Activated naive CD8-positive, alpha-beta T cell treated with anti-CD3 and anti-CD28 coated beads for 36 hours (primary cell): ENCODE results near the gene MBD3L5. TPM values are rescaled to one million over a fixed set of nuclear protein-coding genes. Genes with fewer than 3 reads are reported as not detected.
"Not testable (repeated sequence)": the region's sequence is repeated elsewhere in the genome, so short reads cannot be mapped to it uniquely, and the experiment has no call there.

ENCODE experiments used
- DNase-seq: peaks from one replicate; pipeline ENCODE4 v3.0.0; 2021
- H3K27ac Mint-ChIP-seq: one replicate; pipeline ENCODE4 v1.8.0; 2022; ENCODE audit warnings: mild to moderate bottlenecking, moderate library complexity, mixed read lengths
- H3K27me3 Mint-ChIP-seq: one replicate; pipeline ENCODE4 v1.8.0; 2022; ENCODE audit warnings: mild to moderate bottlenecking, mixed read lengths
- H3K36me3 Mint-ChIP-seq: one replicate; pipeline ENCODE4 v1.8.0; 2021; ENCODE audit warnings: mild to moderate bottlenecking, mixed read lengths
- H3K4me1 Mint-ChIP-seq: one replicate; pipeline ENCODE4 v1.8.0; 2021; ENCODE audit warnings: mixed read lengths
- H3K4me3 Mint-ChIP-seq: one replicate; pipeline ENCODE4 v1.8.0; 2022; ENCODE audit warnings: mild to moderate bottlenecking, moderate library complexity, mixed read lengths
- H3K9me3 Mint-ChIP-seq: one replicate; pipeline ENCODE4 v1.8.0; 2022; ENCODE audit warnings: mixed read lengths
- total RNA-seq, 2 experiments: library from RNA; stranded (reverse); gene quantifications; one replicate each; pipeline ENCODE4 v1.2.3, GENCODE V29; 2021

The MBD3L5 gene
- total RNA-seq = not detected

- not testable (repeated sequence) for H3K9me3 Mint-ChIP-seq, H3K27ac Mint-ChIP-seq, H3K36me3 Mint-ChIP-seq, H3K27me3 Mint-ChIP-seq, H3K4me3 Mint-ChIP-seq, DNase-seq, H3K4me1 Mint-ChIP-seq
Observed at GRCh38 chr19:7030278-7030677, at the start of gene MBD3L5. TSS of gene MBD3L5 (plus strand) at chr19:7030578. CDS start at chr19:7030612, 34 bp downstream.

GRCh38 chr19:6983448-6983847, 46.9 kb upstream of the MBD3L5 start:
- Mint-ChIP-seq H3K4me1 (peaks cover 2% of the 10 kb centered on the region), H3K27ac (no peak overlapping the region), H3K27me3 (no peaks in the 10 kb centered on the region), H3K4me3 (no peak overlapping the region), H3K36me3 (peaks cover 2% of the 10 kb centered on the region), H3K9me3 (peaks cover 27% of the 10 kb centered on the region)
- no peak for DNase-seq

DNA sequence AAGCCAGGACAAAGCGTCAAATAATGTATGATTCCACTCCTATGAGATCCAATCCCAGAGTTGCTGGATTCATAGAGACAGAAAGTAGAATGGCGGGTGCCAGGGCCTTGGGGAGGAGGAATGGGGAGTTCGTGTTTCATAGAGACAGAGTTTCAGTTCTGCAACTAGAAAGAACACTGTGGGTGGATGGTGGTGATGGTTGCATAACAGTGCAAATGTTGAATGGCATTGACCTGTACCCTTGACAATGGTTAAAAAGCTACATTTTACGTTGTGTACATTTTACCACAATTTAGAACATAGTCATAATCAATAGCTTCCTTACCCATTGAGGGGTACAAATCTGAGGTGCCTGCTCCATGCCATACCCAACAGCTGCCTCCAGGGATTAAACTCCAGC, 42.5 kb upstream of the MBD3L5 start:
- Mint-ChIP-seq H3K9me3 (peaks cover 27% of the 10 kb centered on the region), H3K27ac (no peak overlapping the region), H3K4me1 (no peaks in the 10 kb centered on the region), H3K4me3 (no peak overlapping the region), H3K27me3 (no peaks in the 10 kb centered on the region), H3K36me3 (peaks cover 2% of the 10 kb centered on the region)
- DNase-seq = no peak

GRCh38 chr19:6988257-6988656, 42.1 kb upstream of the MBD3L5 start:
- Mint-ChIP-seq H3K4me3 (no peak overlapping the region), H3K27me3 (no peaks in the 10 kb centered on the region), H3K36me3 (peaks cover 2% of the 10 kb centered on the region), H3K4me1 (no peaks in the 10 kb centered on the region), H3K27ac (no peak overlapping the region), H3K9me3 (peaks cover 24% of the 10 kb centered on the region)
- DNase-seq = no peak

- H3K4me1 Mint-ChIP-seq = peaks cover 4% of the 10 kb centered on the region
- no peak overlapping the region for H3K27ac Mint-ChIP-seq
- H3K36me3 Mint-ChIP-seq = peaks cover 5% of the 10 kb centered on the region
- no peak for DNase-seq
- H3K27me3 Mint-ChIP-seq = no peaks in the 10 kb centered on the region
- peaks cover 10% of the 10 kb centered on the region for H3K9me3 Mint-ChIP-seq
- no peak overlapping the region for H3K4me3 Mint-ChIP-seq
Observed at GRCh38 chr19:6995054-6995453, 35.3 kb upstream of the MBD3L5 start.

DNA sequence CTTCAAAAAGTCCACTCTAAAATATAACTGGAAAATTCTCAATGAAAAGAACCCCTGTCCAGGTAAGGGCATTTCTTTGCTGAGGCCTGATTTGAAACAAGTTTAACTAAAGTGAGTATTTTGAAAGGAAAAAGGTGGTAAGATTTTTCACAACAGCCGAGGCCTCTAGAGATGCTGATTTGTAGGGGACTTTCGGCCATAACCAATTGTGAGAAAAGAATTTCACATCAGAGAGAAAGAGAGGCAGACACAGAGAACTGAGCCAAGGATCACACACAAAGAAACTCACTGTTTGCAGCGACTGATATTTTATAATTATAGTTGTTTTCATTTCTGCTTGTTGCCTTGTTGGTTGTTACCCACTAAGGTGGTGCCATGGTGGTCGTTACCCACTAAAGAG, 33.6 kb upstream of the MBD3L5 start:
- DNase-seq = no peak
- H3K27me3 Mint-ChIP-seq = no peaks in the 10 kb centered on the region
- peaks cover 5% of the 10 kb centered on the region for H3K36me3 Mint-ChIP-seq
- H3K9me3 Mint-ChIP-seq = peaks cover 10% of the 10 kb centered on the region
- no peak overlapping the region for H3K4me3 Mint-ChIP-seq
- H3K27ac Mint-ChIP-seq = no peak overlapping the region
- H3K4me1 Mint-ChIP-seq = peaks cover 4% of the 10 kb centered on the region

DNA sequence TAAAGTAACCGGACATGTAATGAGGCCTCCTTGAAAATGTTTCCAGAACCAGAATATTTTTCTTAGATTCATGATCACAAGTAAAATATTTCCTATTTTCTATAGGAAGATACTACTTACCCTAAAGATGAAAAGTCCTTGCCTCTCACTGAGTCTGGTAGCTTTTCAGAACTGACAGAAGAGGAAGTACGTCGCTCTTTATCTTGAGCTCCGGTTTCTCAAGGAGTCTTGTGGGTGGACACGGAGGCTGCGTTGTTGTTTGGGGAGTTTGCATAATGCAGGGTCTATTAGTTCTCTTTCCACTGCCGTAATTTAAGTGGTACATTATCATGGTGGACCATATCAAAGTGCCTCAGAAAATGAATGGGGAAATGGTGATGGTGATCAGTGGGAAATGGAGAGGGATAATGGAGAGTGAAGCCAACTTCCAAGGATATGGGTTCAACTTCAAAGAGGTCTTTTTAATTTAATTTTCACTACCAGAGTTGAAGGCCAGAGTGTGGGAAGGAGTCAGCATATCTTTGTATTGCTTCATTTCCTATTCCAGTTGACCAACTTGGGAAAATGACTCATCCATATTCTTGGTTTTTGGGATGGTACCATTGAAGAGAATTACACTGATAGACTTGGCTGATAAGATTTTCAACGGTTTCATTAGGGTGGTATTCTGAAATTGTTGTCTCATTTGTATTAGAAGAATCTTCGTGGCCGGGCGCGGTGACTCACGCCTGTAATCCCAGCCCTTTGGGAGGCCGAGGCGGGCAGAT, 32.5 kb upstream of the MBD3L5 start:
- peaks cover 5% of the 10 kb centered on the region for H3K36me3 Mint-ChIP-seq
- H3K4me1 Mint-ChIP-seq = peaks cover 4% of the 10 kb centered on the region
- no peak overlapping the region for H3K27ac Mint-ChIP-seq
- H3K4me3 Mint-ChIP-seq = no peak overlapping the region
- DNase-seq = no peak
- peaks cover 10% of the 10 kb centered on the region for H3K9me3 Mint-ChIP-seq
- H3K27me3 Mint-ChIP-seq = no peaks in the 10 kb centered on the region

DNA sequence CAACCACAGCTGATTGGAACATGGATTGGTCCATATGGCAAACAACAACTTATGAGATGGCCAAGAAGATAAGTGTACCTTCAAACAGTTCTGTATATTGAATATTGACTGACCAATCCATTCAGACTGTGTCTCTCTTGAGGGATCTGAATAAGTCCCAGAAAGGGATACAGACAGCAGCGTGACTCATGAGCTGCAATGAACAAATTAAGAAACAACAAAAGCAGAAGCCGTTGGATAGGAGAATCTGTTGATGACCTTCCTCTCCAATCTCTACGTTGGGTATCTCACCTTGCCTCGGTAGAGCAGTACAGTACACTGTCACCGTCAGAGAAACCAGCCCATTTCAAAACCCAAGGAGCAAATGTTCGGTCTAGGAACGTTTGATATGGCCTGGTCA, 30.4 kb upstream of the MBD3L5 start:
- no peaks in the 10 kb centered on the region for H3K27me3 Mint-ChIP-seq
- peaks cover 5% of the 10 kb centered on the region for H3K36me3 Mint-ChIP-seq
- peaks cover 8% of the 10 kb centered on the region for H3K9me3 Mint-ChIP-seq
- H3K27ac Mint-ChIP-seq = no peak overlapping the region
- H3K4me3 Mint-ChIP-seq = no peak overlapping the region
- H3K4me1 Mint-ChIP-seq = peaks cover 10% of the 10 kb centered on the region
- no peak for DNase-seq

DNA sequence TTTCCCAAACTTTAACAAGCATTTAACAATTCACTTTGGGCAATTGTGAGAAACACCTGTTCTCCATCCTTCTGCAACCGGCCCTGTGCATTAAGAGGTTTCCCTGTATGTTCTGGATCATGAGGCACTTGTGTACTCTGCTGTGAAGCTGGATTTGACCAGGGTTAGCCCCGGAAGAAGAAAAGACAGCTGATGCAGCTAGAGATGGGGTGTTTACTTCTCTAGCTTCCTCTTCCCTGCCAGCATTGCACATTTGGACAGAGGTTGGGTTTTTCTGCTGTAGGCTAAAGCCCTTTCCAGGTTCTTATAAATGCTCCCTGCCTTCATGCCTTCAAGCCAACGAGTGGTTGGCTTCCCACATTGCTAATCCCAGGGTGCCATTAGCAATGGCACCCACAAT, 30.0 kb upstream of the MBD3L5 start:
- Mint-ChIP-seq H3K36me3 (peaks cover 2% of the 10 kb centered on the region), H3K4me1 (peaks cover 10% of the 10 kb centered on the region), H3K4me3 (no peak overlapping the region), H3K27me3 (no peaks in the 10 kb centered on the region), H3K27ac (no peak overlapping the region), H3K9me3 (peaks cover 4% of the 10 kb centered on the region)
- no peak for DNase-seq

GRCh38 chr19:7000816-7001215, 29.6 kb upstream of the MBD3L5 start:
- H3K27me3 Mint-ChIP-seq = no peaks in the 10 kb centered on the region
- no peaks in the 10 kb centered on the region for H3K36me3 Mint-ChIP-seq
- H3K27ac Mint-ChIP-seq = no peak overlapping the region
- H3K4me3 Mint-ChIP-seq = no peak overlapping the region
- H3K9me3 Mint-ChIP-seq = peaks cover 2% of the 10 kb centered on the region
- no peak for DNase-seq
- H3K4me1 Mint-ChIP-seq = peaks cover 10% of the 10 kb centered on the region

DNA sequence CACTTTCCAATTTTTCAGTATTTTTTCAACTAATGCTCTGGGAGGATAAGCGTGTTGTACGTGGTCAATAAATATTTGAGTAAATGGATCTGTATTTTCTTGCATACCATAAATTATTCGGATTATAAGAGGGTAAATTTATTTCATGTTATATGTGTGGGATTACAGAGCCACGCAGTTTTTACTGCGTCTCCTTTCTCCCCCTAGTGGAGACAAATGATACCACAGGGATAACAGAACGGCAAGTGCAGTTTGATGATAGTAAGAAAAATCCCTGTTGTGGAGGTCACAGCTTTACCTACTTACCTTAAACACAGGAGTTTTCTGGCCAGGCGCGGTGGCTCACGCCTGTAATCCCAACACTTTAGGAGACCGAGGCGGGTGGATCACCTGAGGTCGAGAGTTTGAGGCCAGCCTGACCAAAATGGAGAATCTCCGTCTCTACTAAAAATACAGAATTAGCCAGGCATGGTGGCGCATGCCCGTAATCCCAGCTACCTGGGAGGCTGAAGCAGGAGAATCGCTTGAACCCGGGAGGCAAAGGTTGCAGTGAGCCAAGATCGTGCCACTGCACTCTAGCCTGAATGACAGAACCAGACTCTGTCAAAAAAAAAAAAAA, 26.0 kb upstream of the MBD3L5 start:
- H3K4me3 Mint-ChIP-seq = no peak overlapping the region
- peak; percentile 14 for DNase-seq
- peaks cover 23% of the 10 kb centered on the region for H3K4me1 Mint-ChIP-seq
- H3K9me3 Mint-ChIP-seq = peaks cover 2% of the 10 kb centered on the region
- H3K27me3 Mint-ChIP-seq = no peaks in the 10 kb centered on the region
- no peaks in the 10 kb centered on the region for H3K36me3 Mint-ChIP-seq
- no peak overlapping the region for H3K27ac Mint-ChIP-seq

- peaks cover 36% of the 10 kb centered on the region for H3K4me1 Mint-ChIP-seq
- DNase-seq = no peak
- no peaks in the 10 kb centered on the region for H3K27me3 Mint-ChIP-seq
- H3K36me3 Mint-ChIP-seq = no peaks in the 10 kb centered on the region
- H3K27ac Mint-ChIP-seq = no peak overlapping the region
- H3K9me3 Mint-ChIP-seq = peaks cover 4% of the 10 kb centered on the region
- H3K4me3 Mint-ChIP-seq = no peak overlapping the region
Observed at GRCh38 chr19:7006135-7006704, 24.2 kb upstream of the MBD3L5 start.

DNA sequence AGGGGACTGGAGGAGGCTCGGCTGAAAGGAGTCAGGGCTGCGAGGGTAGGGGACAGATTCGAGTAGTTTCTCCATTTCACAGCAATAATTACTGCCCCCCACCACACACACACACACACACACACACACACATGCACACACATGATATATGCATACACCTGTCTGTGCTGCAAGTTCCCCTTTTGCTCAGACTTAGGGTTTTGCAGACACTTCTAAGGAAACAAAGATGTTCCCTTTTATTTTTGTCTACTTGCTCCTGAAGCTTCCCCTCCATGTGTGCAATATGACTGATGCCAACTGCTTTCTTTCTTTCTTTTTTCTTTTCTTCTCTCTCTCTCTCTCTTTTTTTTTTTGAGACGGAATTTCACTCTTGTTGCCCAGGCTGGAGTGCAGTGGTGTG, 22.5 kb upstream of the MBD3L5 start:
- H3K27me3 Mint-ChIP-seq = no peaks in the 10 kb centered on the region

GRCh38 chr19:7010722-7011593, 19.4 kb upstream of the MBD3L5 start:
- H3K4me1 Mint-ChIP-seq = peaks cover 40% of the 10 kb centered on the region
- DNase-seq = no peak
- no peak overlapping the region for H3K27ac Mint-ChIP-seq
- peaks cover 6% of the 10 kb centered on the region for H3K9me3 Mint-ChIP-seq
- H3K36me3 Mint-ChIP-seq = no peaks in the 10 kb centered on the region
- no peak overlapping the region for H3K4me3 Mint-ChIP-seq
- no peaks in the 10 kb centered on the region for H3K27me3 Mint-ChIP-seq

More for the DNA sequence above, 22.5 kb upstream of the MBD3L5 start:
- Mint-ChIP-seq H3K4me1 (peaks cover 39% of the 10 kb centered on the region), H3K36me3 (no peaks in the 10 kb centered on the region), H3K4me3 (no peak overlapping the region), H3K9me3 (peaks cover 6% of the 10 kb centered on the region), H3K27ac (no peak overlapping the region)
- no peak for DNase-seq

DNA sequence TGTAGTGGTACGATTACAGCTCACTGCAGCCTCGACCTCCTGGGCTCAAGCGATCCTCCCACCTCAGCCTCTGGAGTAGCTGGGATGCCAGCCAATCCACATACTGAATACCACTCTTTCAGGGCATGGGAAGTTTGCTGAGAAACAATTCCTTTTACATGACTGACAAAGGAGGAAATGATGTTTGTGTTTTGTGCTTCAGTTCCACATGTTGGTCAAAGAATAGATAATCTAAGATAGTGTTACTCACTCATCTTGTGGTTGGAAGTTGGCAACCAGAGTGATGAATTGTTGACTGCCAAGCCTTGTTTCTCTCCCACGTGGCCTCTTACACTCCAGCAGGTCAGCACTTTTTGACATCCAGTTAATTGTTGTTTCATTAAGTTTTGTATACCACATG, 16.7 kb upstream of the MBD3L5 start:
- Mint-ChIP-seq H3K9me3 (peaks cover 3% of the 10 kb centered on the region), H3K4me3 (no peak overlapping the region), H3K27me3 (no peaks in the 10 kb centered on the region), H3K27ac (no peak overlapping the region), H3K4me1 (peaks cover 31% of the 10 kb centered on the region), H3K36me3 (no peaks in the 10 kb centered on the region)
- DNase-seq = no peak
